Spleen (tissue), 11 donors: ENCODE measurements around the gene SGIP1. TPM values are rescaled to one million over a fixed set of nuclear protein-coding genes. Genes with fewer than 3 reads are reported as not detected.

Experiments used
- DNase-seq: peaks from one replicate; pipeline ENCODE4 v3.0.0-alpha.2; 2020
- H3K27ac ChIP-seq, 8 donors: fragments of 200-600 bp; sonication (generic) in 7 of 8; 1 replicate in 4 of 8; 2 replicates in 4 of 8; pipeline versions ENCODE4 v1.5.0 to v1.8.0; 2016 to 2021; ENCODE audit warnings: inconsistent platforms in 4 of 8, mild to moderate bottlenecking in 4 of 8, moderate library complexity in 1 of 8
- H3K27me3 ChIP-seq, 7 donors: fragments of 200-600 bp; sonication (generic) in 6 of 7; replicated peaks in 1 of 7; 1 replicate in 4 of 7; 2 replicates in 3 of 7; pipeline versions ENCODE4 v1.5.0 to v1.8.0; 2016 to 2021; ENCODE audit warnings: inconsistent platforms in 3 of 7, mild to moderate bottlenecking in 1 of 7
- H3K36me3 ChIP-seq, 6 donors: fragments of 200-600 bp; sonication (generic) in 5 of 6; 1 replicate in 4 of 6; 2 replicates in 2 of 6; pipeline versions ENCODE4 v1.5.0 to v1.8.0; 2016 to 2021; ENCODE audit warnings: inconsistent platforms in 2 of 6
- H3K4me1 ChIP-seq, 6 donors: fragments of 200-600 bp; sonication (generic) in 5 of 6; 1 replicate in 3 of 6; 2 replicates in 3 of 6; pipeline versions ENCODE4 v1.5.0 to v1.8.0; 2016 to 2021; ENCODE audit warnings: inconsistent platforms in 3 of 6
- H3K4me3 ChIP-seq, 8 donors: fragments of 200-600 bp; sonication (generic) in 7 of 8; 1 replicate in 4 of 8; 2 replicates in 4 of 8; pipeline versions ENCODE4 v1.5.0 to v1.8.0; 2016 to 2021; ENCODE audit warnings: inconsistent platforms in 4 of 8, mild to moderate bottlenecking in 4 of 8, moderate library complexity in 2 of 8
- H3K9me3 ChIP-seq, 8 donors: fragments of 200-600 bp; sonication (generic) in 7 of 8; 1 replicate in 4 of 8; 2 replicates in 4 of 8; pipeline versions ENCODE4 v1.5.0 to v1.8.0; 2016 to 2021; ENCODE audit warnings: inconsistent platforms in 4 of 8
- POLR2A ChIP-seq, 3 donors: fragments of 450-650 bp; IDR thresholded peaks; one replicate each; pipeline ENCODE4 v1.5.1; 2017; ENCODE audit warnings: antibody characterized with exemption in 3 of 3, mild to moderate bottlenecking in 1 of 3
- POLR2AphosphoS5 ChIP-seq, 3 donors: sonication (generic); formaldehyde crosslinking; IDR thresholded peaks; one replicate each; pipeline ENCODE4 v1.5.1; 2017; ENCODE audit warnings: antibody characterized with exemption in 3 of 3
- WGBS, 5 donors: extraction: QIAGEN DNeasy Blood & Tissue Kit in 3 of 5; methylation state at CpG; one replicate each; pipeline versions ENCODE4 v1.1.5 to v1.1.7; 2013 to 2018; 5-methylcytosine and 5-hydroxymethylcytosine counted together
- intact Hi-C: fragments of 100-400 bp; cut with DNase I; formaldehyde crosslinking; loops from one replicate; pipeline ENCODE4 v1.15.0; 2023; ENCODE audit warnings: low total_unique reads
- polyA plus RNA-seq, 3 donors: library from polyadenylated mRNA; stranded (reverse); fragments of 200-250 nt; gene quantifications; one replicate each; pipeline ENCODE4 v1.2.1, GENCODE V29; 2013
- total RNA-seq, 7 donors: library from RNA; depleted of rRNA in 3 of 7; stranded (reverse); fragments of >200 nt in 3 of 7; fragmentation: NEBNext Ultra II Directional in 4 of 7; extraction: Animal tissue kit (Norgen Biotek cat#: 25700) in 4 of 7; gene quantifications; one replicate each; pipeline versions ENCODE4 v1.1.0 to v1.2.1, GENCODE V29; 2016 to 2021
- TF ChIP-seq, protein P1 (sequence below), 11 experiments: fragments of 200-600 bp in 7 of 11; fragments of 450-650 bp in 4 of 11; sonication (generic) in 4 of 11; IDR thresholded peaks in 8 of 11; conservative IDR thresholded peaks in 3 of 11; 1 replicate in 7 of 11; 2 replicates in 4 of 11; pipeline versions ENCODE4 v1.4.0 to v1.8.0; 2016 to 2021; ENCODE audit warnings: antibody characterized with exemption in 11 of 11, inconsistent platforms in 4 of 11, mild to moderate bottlenecking in 1 of 11
- donor health status: healthy with polysubstance abuse.
- donor health status: DM: no; HTN: no; CAD: no; lungs with moderate emphysema.
- donor health status: DM: no; HTN: no; CAD: no.
- donor health status: Bipolar disorder and iron deficiency.
- donor health status: healthy.
- donor health status: DM: no; HTN: no; CAD: no.
- donor health status: DM: yes; HTN: yes; CAD: no.

The SGIP1 gene
- total and polyA plus RNA-seq, 10 donors: 0.13 to 1.6 (median 0.74) TPM; not detected in 2

DNA sequence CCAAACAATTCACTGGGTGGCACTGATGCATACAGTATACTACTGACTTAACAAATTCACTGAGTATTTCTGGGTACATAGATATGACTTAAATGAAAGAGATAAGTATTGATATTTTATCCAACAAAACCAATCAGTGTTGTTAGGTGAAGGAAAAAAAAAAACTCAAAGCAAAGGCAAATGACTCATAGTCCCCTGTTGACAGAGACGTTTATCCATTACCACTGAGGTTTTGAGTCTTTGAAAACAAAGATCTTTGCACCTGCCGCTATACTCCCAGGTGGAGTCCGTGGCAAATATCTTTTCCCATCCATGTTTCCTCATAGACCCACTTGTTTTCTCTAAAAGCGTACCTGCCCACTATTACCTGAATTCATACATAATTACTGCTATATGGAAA is 236.7 kb downstream of the SGIP1 start:
- intact Hi-C loops: no loop called here
- TF ChIP-seq POLR2AphosphoS5 (IDR thresholded peaks at IDR 0.05): no peak
- TF ChIP-seq, protein P1, sequence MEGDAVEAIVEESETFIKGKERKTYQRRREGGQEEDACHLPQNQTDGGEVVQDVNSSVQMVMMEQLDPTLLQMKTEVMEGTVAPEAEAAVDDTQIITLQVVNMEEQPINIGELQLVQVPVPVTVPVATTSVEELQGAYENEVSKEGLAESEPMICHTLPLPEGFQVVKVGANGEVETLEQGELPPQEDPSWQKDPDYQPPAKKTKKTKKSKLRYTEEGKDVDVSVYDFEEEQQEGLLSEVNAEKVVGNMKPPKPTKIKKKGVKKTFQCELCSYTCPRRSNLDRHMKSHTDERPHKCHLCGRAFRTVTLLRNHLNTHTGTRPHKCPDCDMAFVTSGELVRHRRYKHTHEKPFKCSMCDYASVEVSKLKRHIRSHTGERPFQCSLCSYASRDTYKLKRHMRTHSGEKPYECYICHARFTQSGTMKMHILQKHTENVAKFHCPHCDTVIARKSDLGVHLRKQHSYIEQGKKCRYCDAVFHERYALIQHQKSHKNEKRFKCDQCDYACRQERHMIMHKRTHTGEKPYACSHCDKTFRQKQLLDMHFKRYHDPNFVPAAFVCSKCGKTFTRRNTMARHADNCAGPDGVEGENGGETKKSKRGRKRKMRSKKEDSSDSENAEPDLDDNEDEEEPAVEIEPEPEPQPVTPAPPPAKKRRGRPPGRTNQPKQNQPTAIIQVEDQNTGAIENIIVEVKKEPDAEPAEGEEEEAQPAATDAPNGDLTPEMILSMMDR (IDR thresholded peaks at IDR 0.05 in 8 of 11, conservative IDR thresholded peaks at IDR 0.05 in 3 of 11): no peak
- DNase-seq: no peak
- Histone ChIP-seq H3K4me3 (no peak overlapping the region), H3K27me3 (no peaks in the 10 kb centered on the region), H3K4me1 (no peaks in the 10 kb centered on the region), H3K27ac (no peak overlapping the region), H3K9me3 (no peaks in the 10 kb centered on the region), H3K36me3 (peaks cover 0 to 8% (median 0%) of the 10 kb centered on the region in 6 donors)
- 82 to 89% (median 88%) methylated on average over 4 of the region's 4 CpGs for WGBS, 5 donors

DNA sequence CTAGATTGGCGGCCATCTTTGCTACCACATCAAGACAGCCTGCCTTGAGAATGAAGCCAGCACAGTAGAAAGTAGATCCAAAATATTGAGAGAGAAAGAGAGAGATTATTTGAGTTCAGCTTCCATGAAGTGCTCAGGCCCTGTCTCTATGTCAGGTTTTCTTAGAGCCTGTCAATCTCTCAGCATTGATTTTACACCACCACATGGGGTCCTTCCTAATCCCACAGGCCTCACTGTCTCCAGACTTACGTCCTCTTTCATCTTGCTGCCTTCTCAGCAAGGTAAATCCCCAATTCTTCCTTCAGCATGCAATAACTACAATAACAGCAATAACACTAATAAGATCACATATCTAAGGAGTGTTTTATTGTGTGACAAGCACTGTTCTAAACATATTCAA is 239.3 kb downstream of the SGIP1 start:
- Histone ChIP-seq H3K27me3 (no peaks in the 10 kb centered on the region), H3K36me3 (peaks cover 0 to 8% (median 0%) of the 10 kb centered on the region in 6 donors), H3K9me3 (no peaks in the 10 kb centered on the region), H3K4me1 (no peaks in the 10 kb centered on the region), H3K4me3 (no peak overlapping the region), H3K27ac (no peak overlapping the region)
- no peak for DNase-seq
- intact Hi-C loops: no loop called here
- TF ChIP-seq POLR2A (IDR thresholded peaks at IDR 0.05) (no peak), POLR2AphosphoS5 (IDR thresholded peaks at IDR 0.05) (no peak)
- TF ChIP-seq, protein P1 (IDR thresholded peaks at IDR 0.05 in 8 of 11, conservative IDR thresholded peaks at IDR 0.05 in 3 of 11): no peak
- 88 to 97% (median 95%) methylated on average over 2 of the region's 2 CpGs for WGBS, 5 donors

DNA sequence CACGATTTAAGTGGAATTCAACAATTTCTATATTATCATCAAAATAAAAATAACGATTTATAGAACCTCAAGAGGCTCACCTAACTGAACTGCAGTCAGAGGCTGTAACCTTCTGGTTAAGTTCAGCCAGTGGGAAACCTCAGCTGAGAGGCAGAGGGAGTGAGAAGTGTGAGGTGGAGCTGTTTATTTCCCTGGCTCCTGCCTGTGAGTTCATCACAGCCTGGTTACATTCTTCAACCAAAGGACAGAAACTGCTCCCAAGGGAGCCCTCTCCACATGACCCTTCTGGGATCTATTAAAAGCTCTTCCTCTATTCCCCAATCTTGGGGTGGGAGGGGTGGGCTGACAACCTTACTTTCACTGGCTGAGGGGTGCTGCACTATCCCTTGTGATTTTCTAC is 240.5 kb downstream of the SGIP1 start:
- Histone ChIP-seq H3K4me3 (no peak overlapping the region), H3K36me3 (peaks cover 0 to 8% (median 0%) of the 10 kb centered on the region in 6 donors), H3K27me3 (no peaks in the 10 kb centered on the region), H3K27ac (no peak overlapping the region), H3K4me1 (no peaks in the 10 kb centered on the region), H3K9me3 (no peaks in the 10 kb centered on the region)
- intact Hi-C loops: no loop called here
- no peak for TF ChIP-seq POLR2AphosphoS5 (IDR thresholded peaks at IDR 0.05)
- TF ChIP-seq, protein P1 (IDR thresholded peaks at IDR 0.05 in 8 of 11, conservative IDR thresholded peaks at IDR 0.05 in 3 of 11): no peak
- TF ChIP-seq POLR2A (IDR thresholded peaks at IDR 0.05): no peak
- no peak for DNase-seq
- WGBS, 5 donors: 71 to 93% (median 76%) methylated on average over 2 of the region's 2 CpGs

DNA sequence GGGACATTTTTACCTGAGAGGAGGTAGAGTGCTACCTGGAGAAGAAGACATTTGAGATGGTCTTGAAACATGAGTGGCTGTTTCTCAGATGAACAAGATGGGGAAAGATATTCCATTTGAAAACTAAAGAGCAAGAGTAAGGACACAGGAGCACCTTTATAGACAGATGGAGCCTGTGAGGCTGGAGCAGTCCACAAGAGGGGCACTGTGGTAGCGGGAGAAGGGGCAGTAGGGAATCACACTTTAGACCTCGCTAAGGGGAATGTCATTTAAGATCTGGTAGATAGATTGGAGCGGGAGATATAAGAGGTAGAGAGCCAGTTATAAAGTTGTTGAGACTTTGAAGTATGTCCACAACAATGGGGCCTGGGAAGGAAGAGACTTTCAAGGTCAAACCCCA is 241.7 kb downstream of the SGIP1 start:
- intact Hi-C loops: no loop called here
- no peak overlapping the region for H3K4me3 ChIP-seq
- TF ChIP-seq POLR2A (IDR thresholded peaks at IDR 0.05) (no peak), POLR2AphosphoS5 (IDR thresholded peaks at IDR 0.05) (no peak)
- TF ChIP-seq, protein P1 (IDR thresholded peaks at IDR 0.05 in 8 of 11, conservative IDR thresholded peaks at IDR 0.05 in 3 of 11): no peak
- no peaks in the 10 kb centered on the region for H3K9me3 ChIP-seq
- DNase-seq: no peak
- H3K27me3 ChIP-seq: no peaks in the 10 kb centered on the region
- WGBS, 5 donors: 80 to 92% (median 86%) methylated on average over 3 of the region's 3 CpGs
- H3K27ac ChIP-seq: no peak overlapping the region
- H3K4me1 ChIP-seq: no peaks in the 10 kb centered on the region
- peaks cover 0 to 8% (median 0%) of the 10 kb centered on the region in 6 donors for H3K36me3 ChIP-seq
